HG02588 (cell line): ENCODE data around the gene SLC6A17.
A peak's percentile ranks its signal among the peaks of the same experiment; 100 is the strongest.

ENCODE experiments used
- ATAC-seq: cut with Tn5 transposase; IDR thresholded peaks from one replicate; pipeline ENCODE4 v1.9.1; 2021; ENCODE audit warnings: mild to moderate bottlenecking, moderate library complexity; ENCODE audit not compliant: unreplicated experiment

Gene SLC6A17

DNA sequence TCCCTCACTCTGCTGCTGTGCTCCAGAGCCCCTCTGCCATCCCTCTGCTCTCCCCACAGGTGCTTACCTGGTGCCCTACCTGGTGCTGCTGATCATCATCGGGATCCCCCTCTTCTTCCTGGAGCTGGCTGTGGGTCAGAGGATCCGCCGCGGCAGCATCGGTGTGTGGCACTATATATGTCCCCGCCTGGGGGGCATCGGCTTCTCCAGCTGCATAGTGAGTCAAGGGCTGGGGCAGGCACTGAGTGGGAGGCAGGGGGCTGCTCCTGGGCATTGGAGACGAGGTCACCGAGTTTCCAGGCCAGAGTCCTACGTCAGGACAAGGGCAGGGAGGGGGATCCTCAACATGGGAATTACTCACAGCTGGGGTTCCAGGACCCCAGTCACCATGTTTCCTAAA is 21.7 kb downstream of the SLC6A17 start:
- no peak for ATAC-seq

DNA sequence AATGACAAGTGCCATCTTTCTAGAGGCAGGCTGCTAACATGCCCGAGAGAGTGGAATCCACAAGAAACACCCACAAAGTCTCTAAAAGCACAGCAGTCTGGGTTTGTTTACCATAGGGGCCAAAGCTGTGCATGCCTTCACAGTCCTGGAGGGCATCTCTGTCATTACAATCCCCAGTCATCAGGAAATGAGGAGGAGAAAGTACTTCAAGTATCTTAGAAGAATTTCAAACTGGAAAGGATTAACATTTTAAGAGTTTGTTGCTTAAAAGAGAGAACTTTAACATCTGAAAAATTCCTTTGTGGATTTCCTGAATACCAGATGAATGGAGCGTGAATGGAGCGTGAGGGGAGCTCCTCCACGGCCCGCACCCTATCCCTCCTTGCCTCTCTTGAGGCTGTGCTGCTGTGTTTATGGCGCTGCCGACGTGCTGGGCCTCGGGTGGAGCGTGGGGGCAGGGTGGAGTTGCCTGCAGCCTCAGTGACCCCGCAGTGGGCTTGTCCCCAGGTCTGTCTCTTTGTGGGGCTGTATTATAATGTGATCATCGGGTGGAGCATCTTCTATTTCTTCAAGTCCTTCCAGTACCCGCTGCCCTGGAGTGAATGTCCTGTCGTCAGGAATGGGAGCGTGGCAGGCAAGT is 23.3 kb downstream of the SLC6A17 start:
- no peak for ATAC-seq

DNA sequence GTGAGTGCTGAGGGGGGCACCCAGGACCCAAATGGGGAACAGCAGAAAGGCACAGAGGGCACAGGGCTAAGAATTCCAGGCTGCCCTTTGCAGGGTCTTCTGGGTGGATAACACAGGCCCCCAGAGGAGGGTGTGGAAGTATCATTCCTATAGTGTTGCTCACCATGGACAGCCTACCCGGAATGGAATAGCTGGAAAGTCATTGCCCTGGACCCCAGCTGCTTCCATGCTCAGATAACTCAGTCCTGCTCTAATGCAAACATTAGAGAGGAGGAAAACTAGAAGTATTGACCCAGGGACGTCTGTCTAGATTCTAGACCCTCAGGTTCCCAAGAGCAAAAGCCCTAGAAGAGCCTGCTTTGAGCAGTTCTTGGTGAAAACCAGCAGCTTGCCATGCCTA is 24.7 kb downstream of the SLC6A17 start:
- no peak for ATAC-seq

DNA sequence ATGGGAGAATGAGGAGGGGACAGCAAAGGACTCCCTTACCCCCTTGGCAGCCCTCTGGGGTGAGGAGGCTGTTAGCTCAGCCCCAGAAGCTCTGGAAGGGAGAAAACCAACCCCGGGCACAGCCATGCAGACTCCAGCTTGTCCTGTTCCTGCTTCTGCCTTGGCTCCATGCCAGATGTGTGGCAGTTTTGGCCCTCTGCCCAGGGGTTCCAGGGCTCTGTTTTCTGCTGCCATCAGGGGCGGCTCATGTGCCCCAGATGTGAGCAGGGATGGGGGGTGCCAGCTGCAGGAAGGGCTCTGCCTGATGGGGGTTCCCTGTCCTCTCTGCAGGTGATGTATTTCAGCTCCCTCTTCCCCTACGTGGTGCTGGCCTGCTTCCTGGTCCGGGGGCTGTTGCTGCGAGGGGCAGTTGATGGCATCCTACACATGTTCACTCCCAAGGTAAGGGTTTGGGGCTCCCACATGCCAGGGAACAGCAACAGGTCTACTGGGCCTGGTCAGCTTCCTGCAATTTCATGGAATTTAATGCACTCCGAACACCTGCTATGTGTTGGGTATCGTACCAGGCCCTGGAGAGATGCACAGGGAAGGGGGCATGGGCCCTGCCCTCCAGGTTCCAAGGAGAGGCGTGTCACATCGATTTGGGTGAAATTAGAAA is 26.1 kb downstream of the SLC6A17 start:
- no peak for ATAC-seq

DNA sequence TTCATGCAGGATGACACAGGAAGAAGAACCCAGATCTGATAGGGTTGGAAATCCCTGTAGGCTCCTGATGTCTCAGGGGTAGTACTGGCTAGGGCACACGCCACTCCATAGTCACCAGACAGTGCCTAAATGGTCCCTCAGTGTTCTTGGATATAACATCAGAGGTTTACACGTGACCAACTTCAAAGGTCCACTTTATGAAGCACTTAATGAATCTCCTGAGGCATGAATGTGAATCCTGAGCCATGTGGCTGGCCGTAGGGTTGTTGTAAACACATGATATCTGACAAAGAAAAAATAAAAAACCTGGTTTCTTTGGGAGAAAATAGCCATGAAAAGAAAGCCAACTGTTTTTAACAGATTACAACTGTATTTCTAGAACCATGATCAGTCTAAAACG is 27.5 kb downstream of the SLC6A17 start:
- ATAC-seq, result no peak

DNA sequence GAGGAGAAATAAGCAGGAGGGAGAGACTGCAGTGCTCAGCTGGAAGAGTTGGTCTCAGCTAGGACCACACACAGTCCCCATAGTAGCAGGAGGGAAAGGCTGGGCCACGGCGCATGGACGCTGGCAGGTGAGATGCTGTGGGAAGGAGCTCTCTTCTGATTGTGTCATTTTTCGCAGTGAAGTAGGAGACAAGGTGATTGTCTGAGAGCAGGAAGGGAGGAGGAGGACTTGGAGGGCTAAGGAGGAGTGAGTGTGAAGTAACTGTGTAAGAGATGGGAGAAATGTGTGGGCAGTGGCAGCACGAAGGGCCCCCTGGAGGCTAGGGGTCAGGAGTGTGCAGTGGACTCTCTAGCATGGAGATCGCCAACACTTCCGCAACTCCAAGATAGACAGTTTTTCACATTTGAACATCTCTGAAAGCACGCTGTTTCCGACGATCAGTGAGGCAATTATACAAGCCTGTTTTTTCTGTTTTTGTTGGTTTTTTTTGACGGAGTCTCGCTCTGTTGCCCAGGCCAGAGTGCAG is 33.4 kb downstream of the SLC6A17 start:
- no peak for ATAC-seq

DNA sequence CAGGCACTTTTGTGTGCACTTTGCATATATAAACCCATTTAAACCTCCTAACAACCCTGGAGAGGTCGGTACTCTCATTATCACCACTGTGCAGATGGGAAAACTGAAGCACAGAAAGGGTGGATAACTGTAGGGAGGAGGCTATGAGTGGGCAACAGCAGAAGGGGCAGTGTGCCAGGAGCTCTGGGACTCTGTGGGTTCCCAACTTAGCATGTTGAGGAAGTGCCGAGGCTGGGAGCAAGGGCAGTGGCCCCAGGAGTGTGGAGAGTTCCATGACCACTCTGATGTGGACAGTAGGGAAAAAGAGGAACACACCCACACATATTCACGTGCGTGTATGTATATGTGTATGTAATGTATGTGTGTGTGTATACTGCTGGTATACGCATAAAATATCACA is 34.2 kb downstream of the SLC6A17 start:
- no peak for ATAC-seq

DNA sequence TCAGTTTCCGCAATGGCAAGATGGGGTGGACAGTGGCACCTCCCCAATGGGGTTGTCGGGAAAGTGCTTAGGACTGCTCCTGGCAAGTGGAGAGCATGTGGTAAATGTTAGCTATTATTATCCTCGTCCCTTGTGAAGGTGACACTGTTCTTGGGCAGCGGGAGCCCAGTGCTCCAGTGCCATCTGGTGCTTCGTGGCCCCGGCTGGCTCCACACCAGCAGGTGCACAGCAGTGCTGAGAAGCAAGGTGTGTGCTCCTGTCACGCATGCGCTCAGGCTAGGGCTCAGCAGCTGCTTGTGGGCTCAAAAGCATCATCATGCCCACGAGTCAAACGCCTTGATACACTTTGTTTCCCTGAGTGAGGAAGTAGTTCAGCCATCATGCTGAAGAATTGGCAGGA is 34.9 kb downstream of the SLC6A17 start:
- ATAC-seq, result no peak

DNA sequence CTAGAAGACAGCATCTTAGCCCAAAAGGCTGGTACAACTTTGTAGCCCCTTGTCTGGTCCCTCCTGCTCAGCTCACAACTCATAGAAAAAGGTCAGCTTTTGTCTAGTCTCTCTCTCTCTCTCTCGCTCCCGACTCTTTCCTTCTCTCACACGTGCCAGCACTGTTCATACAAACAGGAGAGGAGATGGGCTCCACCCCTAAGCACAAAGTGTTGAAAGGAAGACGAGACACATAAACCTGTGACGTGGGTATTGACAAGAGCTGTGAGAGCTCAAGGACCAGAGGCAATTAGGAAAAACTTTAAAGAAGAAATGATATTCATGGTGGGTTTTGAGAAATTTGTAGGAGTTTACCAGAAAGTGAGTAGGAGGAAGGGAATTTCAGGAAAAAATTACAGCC is 36.3 kb downstream of the SLC6A17 start:
- ATAC-seq, result no peak

DNA sequence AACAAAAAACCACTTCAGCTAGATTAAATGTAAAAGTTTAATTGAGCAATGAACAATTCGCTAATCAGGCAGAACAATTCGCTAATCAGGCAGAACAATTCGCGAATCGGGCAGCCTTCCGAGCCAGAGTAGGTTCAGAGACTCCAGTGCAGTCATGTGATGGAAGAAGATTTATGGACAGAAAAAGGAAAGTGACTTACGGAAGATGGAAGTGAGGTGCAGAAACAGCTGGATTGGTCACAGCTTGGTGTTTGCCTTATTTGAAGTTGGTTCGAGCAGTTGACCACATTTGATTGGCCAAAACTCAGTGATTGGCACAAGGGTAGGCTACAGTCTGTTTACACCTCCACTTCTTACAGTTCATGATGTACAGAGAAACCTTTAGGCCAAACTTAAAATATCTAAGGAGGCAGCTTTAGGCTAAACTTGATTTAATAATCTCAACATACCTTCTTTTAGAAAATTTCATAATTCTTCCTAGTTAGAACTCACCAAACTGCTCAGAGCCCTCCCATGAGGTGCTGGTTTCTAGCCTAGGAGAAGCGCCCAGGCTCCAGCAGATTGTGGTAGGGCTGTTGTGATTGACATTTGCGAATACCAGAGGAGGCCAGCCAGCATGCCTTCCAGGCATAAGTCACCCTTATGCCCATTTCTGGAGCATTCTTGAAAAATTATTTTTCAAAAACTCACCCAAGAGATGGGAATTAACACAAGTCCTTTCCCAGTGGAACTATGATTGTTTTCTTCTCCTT is 37.0 kb downstream of the SLC6A17 start:
- ATAC-seq, result no peak

DNA sequence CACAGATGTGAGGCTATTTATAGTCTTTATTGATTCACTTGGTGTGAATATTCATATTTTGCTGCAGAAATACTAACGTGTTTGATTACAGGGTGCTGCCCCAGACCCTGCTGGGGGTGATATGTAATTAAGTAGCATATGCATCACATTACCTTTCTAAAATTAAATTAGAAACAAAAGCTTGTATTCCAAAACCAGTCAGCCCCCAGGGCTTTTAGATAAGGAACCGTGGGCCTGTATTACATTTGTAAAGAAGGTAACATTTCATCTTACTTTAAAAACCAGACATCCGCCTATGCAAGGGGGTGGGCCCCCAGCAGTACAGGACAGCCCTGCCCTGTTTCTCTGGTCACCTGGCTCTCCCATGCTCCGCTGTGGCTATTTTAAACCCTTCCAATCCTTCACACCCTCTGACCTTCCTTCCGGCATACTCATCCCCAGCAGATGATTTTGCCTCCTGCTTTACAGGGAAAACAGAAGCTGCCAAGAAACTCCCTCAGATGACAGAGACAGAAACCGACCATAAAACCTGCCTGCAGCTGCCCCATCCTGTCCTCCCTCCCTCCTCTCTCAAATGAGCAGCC is 37.8 kb downstream of the SLC6A17 start:
- no peak for ATAC-seq

DNA sequence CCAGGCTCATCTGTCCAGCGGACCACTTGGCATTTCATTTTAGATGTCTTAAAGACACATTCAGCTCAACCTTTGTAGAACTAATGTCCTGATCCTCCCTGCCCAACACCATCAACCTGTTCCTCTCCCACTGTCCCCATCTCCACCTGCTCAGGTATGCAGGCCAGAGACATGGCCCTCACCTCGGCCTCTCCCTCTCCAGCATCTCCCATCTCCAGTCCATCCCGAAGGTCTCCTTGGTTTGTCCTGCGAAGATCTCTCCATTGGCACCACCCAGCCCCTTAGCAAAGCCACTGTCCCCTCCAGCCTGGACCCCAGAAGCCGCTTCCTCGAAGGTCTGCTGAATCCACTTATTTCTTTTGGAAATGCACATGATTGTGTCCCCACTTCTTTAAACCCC is 38.9 kb downstream of the SLC6A17 start:
- ATAC-seq, result no peak

DNA sequence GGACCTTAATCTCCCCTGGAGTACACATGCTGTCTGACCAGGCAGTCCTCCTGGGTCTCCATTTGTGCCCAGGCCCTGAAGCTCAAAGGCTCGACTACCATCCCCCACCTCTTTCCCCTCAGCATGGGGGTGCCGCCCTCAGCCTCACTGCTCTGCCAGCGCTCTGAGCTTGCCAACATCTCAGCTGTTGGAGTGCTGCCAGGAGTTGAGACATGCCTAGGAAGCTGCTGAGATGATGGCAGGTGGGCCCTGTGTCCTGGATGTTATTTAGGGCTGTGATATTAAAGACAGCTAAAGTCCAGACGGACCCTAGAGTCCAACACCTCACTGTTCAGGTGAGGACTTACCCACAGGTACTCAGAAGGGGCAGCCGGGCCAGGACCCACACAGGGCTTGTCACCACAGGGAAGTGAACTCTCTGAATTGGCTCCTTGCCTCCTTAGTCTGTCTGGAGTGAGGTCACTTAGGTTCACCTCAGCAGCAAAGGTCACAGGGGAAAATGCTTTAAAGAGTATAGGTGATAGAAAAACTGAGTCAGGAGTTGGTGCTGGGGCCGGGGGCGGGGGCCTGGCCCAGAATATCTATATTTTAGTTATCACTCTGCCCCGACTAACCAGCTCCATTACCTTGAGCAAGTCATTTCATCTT is 40.1 kb downstream of the SLC6A17 start:
- ATAC-seq, result no peak

DNA sequence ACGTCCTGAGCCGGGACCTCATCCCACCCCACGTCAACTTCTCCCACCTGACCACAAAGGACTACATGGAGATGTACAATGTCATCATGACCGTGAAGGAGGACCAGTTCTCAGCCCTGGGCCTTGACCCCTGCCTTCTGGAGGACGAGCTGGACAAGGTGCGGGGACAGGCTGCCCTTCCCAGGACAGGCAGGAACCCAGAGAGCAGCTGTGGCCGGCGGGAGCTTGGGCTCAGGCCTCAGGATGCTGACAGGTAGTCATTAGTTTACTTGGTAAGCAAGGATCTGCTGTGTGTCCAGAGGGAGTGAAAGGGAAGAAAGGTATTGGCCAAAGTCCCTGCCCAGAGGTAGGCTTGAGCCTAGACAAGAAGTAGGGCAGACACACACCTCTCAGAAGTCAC is 42.2 kb downstream of the SLC6A17 start:
- no peak for ATAC-seq

DNA sequence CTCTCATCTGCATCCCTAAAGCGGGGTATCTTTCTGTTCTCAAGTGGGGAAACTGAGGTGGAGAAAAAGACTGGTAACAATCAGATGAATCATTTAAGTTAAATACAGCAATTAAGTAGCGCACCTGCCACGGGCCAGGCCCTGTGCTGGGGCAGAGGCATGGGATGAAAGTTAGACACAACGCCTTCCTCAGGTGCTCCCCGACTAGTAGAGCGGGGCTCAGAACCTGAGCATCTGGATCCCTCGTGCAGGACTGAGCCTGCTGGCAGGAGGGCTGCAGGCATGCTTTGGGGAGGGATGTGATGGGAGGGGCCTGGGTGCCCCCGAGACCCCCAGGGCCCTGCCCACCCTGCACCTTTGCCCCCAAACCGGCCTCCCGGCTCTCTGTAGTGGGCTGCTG is 44.9 kb downstream of the SLC6A17 start:
- no peak for ATAC-seq

DNA sequence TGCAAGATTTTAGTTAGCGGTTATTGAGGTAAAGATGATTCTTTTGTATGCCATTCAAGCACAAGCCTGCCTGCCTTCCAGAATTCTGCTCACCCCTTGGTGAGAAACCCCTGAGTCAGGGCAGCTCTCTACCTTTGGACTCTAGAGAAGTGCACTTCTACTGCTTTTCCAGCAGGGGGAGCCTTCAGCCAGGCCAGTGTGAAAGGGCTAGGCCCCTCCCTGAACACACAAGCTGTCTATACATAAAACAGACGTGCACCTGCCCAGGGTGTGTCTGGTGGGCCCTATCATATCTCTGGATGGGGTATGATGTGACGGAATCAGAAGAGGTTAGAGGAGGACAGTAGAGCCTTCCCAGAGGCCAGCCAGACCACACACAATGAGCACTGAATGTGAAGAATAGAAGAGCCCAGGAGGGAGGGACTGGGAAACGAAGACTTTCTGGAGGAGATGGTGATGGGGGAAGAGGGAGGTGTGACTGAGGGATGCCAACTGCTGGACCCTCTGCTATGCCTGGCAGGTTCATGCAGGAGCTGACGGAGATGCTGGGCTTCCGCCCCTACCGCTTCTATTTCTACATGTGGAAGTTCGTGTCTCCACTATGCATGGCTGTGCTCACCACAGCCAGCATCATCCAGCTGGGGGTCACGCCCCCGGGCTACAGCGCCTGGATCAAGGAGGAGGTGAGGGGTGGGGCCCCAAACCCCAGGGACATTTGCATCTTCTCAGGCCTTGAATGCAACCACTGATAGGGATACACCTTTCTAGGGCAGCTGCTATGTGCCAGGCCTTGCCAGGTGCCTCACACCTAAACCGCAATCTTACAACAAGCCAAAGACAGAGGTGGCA is 46.8 kb downstream of the SLC6A17 start:
- peak; percentile 82 for ATAC-seq

DNA sequence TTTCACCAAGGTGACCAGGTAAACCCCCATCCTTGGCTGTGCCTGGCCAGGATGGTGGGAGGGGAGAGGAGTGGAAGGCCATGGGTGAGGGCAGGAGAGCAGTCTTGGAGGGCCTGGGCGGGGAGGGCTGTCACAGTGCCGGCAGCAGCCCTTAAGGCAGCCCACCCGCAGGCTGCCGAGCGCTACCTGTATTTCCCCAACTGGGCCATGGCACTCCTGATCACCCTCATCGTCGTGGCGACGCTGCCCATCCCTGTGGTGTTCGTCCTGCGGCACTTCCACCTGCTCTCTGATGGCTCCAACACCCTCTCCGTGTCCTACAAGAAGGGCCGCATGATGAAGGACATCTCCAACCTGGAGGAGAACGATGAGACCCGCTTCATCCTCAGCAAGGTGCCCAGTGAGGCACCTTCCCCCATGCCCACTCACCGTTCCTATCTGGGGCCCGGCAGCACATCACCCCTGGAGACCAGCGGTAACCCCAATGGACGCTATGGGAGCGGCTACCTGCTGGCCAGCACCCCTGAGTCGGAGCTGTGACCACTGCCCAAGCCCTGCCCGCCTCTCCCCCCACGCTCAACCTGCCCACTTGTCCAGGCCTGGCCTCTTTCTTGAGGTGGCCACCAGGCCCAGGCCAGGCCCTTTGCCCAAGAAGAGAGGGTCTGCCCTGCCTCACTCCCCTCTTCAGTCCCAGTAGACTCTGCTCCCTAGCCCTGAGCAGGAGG is 47.8 kb downstream of the SLC6A17 start:
- no peak for ATAC-seq

DNA sequence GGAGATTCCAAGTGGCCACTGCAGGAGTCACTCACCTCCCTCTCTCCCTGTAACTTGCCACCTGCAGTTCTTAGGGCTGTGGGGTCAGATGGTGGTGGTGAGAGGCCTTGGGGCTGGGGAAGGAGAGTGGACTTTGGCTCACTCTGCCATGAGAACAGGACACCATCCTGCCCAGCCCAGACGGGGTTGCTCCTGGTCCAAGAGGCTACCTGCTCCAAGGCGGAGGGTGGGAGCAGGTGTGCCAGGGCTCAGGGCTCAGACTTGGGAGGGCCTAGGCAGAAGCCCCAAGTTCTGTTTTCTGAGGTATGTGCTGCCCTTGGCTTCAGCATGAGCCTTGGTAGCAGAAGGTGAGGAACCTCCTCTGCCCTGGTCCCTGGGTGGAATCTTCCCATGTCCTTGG is 48.5 kb downstream of the SLC6A17 start:
- no peak for ATAC-seq

DNA sequence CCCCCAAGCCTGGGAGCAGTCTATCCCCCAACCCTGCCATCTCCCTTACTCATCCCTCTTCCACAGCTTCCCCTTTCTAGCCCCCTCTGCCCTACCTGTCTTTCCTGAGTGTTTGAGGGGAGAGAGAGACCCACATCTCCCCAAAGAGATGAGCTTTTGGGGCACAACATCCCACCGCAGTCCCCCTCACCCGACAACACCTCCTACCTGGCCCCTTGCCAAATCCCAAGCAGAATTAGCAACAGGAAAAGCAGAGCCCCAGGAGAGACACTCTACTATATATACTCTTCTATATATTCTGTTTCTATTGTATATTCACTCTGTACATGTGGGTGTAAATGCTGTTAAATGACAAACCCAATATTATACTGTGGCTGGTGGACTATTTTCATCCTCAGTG is 49.9 kb downstream of the SLC6A17 start:
- ATAC-seq, result no peak

DNA sequence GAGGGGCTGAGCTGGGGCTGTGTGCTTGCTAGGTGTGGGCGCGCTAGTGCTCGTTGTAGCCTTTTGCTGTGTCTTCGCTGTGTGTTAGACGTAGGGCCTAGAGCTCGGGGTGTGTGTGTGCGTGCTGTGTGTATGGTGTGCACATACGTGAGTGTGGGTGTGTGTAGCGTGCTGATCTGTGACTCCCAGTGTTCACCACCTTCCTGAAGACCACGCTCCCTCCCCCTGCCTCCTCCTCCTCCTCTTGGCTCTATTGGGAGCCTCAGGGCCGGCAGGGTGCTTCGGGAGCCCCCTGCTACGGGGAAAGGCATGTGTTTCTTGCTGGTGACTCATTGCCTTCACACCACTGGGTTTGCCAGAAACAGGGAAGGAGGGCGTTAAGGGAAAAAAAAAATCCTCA is 50.4 kb downstream of the SLC6A17 start:
- ATAC-seq, result no peak
